GM12874 (cell line): ENCODE data around the gene KDM6B.

Experiments
- TF ChIP-seq, protein P1 (sequence below): IDR thresholded peaks from 2 replicates; pipeline ENCODE4 v1.5.1; 2011; ENCODE audit warnings: low read depth, mild to moderate bottlenecking, control low read depth, low read length, moderate library complexity; ENCODE audit not compliant: insufficient read depth

The KDM6B gene, protein sequence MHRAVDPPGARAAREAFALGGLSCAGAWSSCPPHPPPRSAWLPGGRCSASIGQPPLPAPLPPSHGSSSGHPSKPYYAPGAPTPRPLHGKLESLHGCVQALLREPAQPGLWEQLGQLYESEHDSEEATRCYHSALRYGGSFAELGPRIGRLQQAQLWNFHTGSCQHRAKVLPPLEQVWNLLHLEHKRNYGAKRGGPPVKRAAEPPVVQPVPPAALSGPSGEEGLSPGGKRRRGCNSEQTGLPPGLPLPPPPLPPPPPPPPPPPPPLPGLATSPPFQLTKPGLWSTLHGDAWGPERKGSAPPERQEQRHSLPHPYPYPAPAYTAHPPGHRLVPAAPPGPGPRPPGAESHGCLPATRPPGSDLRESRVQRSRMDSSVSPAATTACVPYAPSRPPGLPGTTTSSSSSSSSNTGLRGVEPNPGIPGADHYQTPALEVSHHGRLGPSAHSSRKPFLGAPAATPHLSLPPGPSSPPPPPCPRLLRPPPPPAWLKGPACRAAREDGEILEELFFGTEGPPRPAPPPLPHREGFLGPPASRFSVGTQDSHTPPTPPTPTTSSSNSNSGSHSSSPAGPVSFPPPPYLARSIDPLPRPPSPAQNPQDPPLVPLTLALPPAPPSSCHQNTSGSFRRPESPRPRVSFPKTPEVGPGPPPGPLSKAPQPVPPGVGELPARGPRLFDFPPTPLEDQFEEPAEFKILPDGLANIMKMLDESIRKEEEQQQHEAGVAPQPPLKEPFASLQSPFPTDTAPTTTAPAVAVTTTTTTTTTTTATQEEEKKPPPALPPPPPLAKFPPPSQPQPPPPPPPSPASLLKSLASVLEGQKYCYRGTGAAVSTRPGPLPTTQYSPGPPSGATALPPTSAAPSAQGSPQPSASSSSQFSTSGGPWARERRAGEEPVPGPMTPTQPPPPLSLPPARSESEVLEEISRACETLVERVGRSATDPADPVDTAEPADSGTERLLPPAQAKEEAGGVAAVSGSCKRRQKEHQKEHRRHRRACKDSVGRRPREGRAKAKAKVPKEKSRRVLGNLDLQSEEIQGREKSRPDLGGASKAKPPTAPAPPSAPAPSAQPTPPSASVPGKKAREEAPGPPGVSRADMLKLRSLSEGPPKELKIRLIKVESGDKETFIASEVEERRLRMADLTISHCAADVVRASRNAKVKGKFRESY (N-terminal part only)

DNA sequence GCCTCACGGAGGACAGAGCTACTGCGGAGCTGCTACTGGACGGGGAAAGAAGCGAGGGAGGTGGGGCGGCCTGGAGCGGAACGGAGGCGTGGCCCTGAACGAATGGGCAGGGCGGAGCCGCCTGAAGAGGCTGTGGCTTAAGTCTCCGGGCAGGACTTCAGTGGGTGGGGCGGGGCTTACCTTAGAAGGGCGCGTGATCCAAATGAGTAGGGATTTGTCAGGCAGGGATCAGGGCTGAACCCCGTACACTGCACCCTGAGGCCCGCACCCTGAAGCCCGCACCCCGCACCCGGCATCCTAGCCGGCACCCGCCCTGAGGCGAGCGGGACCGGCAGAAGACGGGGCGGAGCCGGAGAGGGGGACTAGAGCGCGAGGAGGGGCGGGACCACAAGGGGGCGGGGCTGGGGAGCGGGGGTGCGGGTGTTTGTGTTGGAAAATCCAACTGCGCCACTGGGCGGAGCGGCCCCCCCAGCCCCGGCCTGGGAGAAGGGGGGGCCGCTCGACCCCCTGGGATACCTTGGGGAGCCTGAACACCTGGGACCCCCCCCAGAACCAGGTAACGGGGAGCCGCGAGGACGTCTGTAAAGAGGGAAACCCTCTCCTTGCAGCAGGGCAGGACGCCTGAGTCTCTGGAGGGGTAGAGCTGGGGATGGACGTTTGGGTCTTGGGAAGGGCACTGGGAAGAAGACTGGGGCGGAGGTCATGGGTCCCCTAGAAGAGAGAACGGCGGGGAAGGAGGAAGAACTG is at the start of gene KDM6B:
KDM6B (plus strand) TSS at position 423 of the 747 bp plus-strand sequence. CDS start 11,338 bp downstream, outside the sequence.
- TF ChIP-seq, protein P1, sequence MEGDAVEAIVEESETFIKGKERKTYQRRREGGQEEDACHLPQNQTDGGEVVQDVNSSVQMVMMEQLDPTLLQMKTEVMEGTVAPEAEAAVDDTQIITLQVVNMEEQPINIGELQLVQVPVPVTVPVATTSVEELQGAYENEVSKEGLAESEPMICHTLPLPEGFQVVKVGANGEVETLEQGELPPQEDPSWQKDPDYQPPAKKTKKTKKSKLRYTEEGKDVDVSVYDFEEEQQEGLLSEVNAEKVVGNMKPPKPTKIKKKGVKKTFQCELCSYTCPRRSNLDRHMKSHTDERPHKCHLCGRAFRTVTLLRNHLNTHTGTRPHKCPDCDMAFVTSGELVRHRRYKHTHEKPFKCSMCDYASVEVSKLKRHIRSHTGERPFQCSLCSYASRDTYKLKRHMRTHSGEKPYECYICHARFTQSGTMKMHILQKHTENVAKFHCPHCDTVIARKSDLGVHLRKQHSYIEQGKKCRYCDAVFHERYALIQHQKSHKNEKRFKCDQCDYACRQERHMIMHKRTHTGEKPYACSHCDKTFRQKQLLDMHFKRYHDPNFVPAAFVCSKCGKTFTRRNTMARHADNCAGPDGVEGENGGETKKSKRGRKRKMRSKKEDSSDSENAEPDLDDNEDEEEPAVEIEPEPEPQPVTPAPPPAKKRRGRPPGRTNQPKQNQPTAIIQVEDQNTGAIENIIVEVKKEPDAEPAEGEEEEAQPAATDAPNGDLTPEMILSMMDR, result no peak

DNA sequence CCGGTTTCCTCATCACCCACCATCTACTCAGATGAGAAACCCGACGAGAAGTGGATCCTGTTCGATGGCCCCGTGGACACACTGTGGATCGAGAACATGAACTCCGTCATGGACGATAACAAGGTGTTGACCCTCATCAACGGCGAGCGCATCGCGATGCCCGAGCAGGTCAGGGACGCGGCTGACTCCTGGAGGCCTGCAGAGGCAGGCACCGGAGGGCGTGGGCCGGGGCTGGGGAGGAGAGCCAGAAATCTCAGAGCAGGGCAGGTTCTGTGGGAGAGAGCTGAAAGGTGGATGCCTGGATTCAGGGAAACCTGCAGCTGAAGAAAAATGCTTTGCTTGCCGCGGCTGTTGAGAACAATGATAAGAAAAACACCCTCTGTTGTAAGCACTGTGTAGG is 47.2 kb upstream of the KDM6B start:
- TF ChIP-seq, protein P1, result no peak

DNA sequence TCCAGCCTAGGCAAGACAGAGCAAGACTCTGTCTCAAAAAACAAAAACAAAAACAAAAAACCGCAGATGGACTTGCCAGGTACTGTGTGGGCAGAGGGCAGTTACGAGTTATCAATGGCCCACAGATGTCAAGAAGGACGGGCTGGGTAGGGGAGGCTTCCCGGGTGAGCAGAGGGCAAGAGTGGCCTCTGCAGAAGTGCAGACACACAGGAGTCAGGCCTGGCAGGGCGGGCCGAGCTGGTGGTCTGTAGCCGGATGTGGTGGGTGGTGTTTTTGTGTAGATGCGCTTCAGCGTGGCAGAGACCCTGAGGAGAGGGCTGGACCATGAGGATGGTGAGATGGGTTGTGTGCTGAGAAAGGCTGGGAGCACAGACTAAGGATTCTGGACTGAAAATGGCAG is 44.9 kb upstream of the KDM6B start:
- TF ChIP-seq, protein P1, result no peak

DNA sequence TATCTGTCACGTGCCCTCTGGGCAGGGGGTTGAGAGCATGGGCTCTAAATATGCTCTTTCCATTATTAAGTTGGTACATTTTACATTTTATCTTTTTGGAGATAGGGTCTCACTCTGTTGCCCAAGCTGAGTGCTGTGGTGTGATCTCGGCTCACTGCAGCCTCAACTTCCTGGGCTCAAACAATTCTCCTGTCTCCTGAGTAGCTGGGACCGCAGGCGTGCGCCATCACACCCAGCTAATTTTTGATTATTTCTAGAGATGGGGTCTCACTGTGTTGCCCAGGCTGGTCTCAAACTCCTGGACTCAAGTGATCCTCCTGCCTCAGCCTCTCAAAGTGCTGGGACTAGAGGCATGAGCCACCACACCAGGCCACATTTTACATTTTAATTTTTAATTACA is 43.9 kb upstream of the KDM6B start:
- TF ChIP-seq, protein P1, result no peak

DNA sequence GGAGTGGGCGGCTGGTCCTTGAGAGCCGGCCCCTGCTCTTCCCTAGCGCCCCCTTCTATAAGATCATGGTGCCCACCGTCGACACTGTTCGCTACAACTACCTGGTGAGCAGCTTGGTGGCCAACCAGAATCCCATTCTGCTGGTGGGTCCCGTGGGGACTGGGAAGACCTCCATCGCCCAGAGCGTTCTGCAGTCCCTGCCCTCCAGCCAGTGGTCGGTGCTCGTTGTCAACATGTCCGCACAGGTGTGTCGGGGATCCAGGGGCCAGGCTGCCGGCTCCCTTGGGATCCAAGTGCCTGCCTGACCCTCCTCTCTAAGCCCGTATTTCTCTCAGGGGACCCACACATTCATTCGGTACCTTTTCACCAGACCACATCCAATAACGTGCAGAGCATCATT is 41.4 kb upstream of the KDM6B start:
- TF ChIP-seq, protein P1, result no peak

DNA sequence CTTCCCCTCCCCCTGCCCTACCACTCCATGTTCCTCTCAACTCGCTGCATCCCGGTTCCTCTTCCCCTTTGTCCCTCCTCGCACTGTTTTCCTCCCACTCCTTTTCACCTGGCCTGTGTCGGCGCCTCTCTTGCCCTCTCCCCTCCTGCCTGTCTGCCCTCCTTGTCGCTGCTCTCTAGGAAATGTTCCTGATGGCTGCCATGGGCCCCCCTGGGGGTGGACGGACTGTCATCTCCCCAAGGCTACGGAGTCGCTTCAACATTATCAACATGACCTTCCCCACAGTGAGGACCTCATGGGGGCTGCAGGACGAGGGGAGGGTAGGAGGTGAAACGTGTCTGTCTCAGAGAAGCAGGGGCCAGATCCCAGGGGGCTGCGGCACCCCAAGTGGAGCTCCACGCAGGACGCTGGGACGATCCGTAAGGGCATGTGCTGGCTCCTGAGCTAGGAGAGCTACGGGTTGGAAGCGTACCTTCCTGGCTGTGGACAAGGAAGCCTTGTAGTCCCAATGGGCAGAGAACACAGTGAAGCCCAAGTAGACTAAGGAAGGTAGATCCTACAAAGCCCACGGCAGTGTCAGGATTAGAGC is 39.8 kb upstream of the KDM6B start:
- TF ChIP-seq, protein P1, result no peak
